GM12873 (cell line): ENCODE measurements around the gene COL4A2.

ENCODE experiments used
- TF ChIP-seq, protein P1 (sequence below): IDR thresholded peaks from 2 replicates; pipeline ENCODE4 v1.5.1; 2012; ENCODE audit warnings: low read depth, mild to moderate bottlenecking, moderate library complexity, low read length, control low read depth; ENCODE audit not compliant: insufficient read depth; ENCODE audit errors: missing control alignments

The COL4A2 gene

DNA sequence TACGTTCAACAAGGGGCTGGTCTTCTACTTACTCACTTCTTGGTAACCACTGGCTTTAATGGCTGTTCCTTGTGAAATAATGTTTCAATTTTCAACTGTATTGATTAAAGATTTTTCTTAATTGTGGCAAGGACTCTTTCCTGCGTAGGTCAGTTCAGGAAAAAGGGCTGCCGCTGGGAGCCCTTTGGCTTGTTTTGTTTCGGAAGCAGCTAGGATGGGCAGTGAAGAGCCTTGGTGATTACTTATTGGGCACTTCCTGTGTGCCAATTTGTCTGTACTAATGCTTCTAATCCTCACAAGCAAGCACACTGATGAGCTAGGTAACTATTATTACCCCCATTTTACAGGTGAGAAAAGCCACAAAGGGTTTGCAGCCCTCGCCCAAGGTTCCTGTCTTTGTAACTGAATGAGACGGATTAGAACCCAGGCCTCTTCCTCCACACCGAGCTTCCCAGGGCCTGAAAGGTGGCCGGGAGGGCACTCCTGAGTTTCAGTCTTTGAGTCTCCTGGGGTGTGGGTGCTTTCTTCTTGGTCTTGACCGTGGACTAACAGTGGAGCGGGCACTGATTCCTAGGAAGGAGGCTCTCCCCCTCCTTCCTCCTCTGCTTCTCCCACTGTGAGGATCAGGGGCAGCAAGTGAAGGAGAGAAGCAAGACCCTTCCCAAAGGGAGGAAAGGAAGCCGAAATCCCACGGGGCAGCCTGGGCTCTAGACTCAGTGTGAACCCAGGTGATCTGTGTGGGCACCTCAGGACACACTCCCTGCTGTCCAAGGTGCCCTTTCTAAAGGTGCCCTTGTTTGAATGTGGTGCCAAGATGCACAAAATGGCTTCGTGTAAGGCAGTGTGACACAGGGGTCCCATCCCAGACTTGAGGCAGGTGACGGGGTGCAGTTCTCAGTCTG lies 3.7 kb downstream of the COL4A2 start:
- TF ChIP-seq, protein P1, sequence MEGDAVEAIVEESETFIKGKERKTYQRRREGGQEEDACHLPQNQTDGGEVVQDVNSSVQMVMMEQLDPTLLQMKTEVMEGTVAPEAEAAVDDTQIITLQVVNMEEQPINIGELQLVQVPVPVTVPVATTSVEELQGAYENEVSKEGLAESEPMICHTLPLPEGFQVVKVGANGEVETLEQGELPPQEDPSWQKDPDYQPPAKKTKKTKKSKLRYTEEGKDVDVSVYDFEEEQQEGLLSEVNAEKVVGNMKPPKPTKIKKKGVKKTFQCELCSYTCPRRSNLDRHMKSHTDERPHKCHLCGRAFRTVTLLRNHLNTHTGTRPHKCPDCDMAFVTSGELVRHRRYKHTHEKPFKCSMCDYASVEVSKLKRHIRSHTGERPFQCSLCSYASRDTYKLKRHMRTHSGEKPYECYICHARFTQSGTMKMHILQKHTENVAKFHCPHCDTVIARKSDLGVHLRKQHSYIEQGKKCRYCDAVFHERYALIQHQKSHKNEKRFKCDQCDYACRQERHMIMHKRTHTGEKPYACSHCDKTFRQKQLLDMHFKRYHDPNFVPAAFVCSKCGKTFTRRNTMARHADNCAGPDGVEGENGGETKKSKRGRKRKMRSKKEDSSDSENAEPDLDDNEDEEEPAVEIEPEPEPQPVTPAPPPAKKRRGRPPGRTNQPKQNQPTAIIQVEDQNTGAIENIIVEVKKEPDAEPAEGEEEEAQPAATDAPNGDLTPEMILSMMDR: no peak

DNA sequence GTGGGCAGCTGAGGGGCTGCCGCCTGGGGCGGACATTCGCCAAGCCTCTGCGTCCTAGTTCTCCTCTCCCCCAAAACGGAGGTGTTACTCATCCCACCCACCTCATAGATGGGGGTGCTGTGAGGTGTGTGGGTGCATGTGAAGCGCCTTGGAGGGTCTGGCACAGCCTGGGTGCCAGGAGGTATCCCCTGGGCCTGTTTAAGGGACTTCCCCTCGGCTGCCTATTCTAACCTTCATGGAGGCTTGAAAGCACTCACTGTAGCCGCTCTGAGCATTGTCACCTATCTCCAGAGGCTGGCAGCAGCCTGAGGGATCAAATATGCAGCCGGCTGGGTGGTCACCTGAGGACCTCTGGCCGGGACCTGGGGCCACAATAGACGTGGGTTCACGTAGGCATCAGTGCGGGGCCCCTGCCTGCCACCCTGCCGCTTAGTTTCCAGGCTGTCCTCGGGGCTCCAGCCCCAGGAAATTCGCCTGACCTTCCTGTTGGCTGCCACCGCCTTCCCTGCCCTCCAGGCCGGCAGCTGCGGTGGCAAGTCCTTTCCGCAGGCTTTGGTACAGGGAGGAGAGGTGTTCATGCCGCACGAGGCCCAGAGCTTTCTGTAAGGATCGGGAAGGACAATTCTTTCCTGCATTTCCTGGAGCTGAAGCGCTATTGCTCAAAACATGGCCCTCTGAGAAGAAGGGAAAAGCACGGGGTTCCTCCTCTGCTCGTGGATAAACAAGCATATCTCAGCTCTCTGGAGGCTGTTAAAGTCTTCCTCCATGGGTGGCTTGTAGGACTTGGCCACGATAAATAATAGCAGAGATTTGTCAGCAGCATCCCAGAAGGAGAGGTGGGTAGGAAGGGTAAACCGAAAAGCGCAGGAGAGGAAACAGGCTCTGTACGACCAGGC lies 4.6 kb downstream of the COL4A2 start:
- TF ChIP-seq, protein P1: no peak

DNA sequence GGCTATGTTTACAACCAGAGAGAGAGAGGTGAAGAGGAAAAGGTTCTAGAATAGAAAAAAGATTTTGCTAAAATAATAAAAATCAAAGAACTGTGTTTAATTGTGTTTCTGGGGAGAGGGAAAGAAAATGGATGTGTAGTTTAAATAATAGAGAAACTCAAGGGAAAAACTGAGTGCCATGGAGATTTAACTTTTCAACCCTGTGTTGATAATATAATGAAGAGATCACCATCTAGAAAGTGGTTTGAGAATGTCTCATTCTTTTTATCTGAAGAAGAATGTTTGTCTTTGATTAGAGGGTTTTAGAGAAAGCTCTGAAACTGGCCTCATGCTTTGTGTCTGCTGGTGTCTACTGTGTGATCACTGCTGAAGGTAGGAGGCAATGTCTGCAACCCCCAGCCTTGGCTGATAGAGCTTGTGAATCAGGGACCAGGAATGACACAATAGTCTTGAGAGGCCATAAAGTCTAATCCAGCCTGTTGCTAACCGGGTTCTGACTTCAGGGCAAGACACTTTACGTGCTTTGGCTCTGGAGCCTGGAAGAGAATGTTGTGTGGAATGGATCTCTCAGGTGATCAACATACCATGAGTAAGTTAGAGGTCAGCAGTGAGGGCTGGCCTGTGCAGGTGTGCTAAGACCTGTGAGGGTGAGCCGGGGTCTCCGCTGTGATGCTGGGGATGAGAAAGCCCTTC lies 5.4 kb downstream of the COL4A2 start:
- TF ChIP-seq, protein P1: no peak

DNA sequence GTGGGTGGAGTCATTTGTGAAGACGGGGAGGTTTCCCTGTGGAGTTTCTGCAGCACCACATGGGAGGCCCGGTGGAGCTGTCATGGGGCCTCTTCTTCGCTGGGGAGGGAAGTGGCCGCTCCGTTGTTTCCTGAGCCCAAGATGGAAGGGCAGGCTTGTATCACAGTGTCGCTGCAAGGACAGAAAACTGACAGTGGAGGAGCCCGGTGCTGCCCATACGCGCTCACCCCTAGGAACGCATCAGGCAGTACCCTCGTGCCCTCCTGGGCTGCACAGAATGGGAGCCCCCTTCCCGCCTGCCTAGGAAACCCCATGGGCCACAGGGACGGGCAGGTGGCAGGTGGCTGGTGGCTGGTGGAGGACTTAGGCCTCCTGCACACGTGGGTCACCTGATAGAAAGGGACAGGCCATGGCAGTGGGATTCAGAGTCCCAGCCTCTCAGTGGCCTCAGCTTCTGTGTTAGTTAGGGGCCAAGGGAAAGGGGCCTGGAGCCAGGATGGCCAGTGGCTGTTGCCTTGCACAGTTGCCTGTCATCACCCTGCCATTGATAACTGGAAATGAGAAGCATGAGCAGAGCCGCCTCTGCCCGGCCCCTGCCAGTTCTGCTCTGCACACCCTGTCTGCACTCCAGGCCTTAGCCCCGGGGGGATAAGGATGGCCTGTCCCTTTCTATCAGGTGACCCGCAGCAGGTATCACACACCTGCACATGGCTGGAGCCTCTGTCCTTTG lies 7.6 kb downstream of the COL4A2 start:
- TF ChIP-seq, protein P1: no peak

DNA sequence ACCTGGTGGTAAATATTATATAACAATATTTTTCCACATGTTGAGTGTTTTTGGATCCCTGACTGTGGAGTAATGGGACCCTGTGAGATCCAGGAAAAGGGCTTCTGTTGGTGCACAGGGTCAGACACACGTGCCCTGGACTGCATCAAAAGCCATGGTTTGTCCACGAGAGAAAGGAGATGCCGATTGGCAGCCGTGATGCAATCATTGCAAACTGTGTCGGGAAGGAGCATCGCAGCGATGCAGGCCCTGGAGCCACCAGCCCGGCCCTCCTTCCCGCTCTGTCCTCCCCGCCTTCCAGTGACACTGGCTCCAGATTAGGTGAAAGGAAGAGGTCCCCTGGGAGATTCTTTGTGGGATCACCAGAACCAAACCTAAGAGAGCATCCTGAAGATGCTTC lies 9.1 kb downstream of the COL4A2 start:
- TF ChIP-seq, protein P1: no peak

DNA sequence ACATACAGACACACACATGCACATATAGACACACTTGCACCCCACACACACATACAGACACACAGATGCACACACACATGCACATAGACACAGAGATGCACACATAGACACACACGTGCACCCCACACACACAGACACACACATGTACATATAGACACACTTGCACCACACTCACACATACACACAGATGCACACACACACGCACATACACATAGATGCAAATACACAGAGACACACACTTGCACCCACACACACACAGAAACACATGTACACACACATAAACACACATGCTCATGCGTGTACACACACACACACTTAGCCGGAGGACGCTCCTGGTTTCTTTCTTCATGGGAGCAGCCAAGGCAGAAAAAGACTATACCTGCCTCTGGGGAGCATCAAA lies 10.0 kb downstream of the COL4A2 start:
- TF ChIP-seq, protein P1: no peak
